ENCODE results near the gene NFIB. TPM values are rescaled to one million over a fixed set of nuclear protein-coding genes. Genes with fewer than 3 reads are reported as not detected.

NFIB gene
- total RNA-seq, 1 donor from 2014 or later: 66.3 TPM

- TF ChIP-seq CTCF (IDR thresholded peaks at IDR 0.05): no peak
- DNase-seq (ENCODE audit: low spot score): no peak
- no peaks in the 10 kb centered on the region for H3K27me3 Mint-ChIP-seq (ENCODE audit: low read depth)
- no peaks in the 10 kb centered on the region for H3K9me3 Mint-ChIP-seq (ENCODE audit: low read depth)
- peaks cover 2% of the 10 kb centered on the region for H3K36me3 Mint-ChIP-seq (ENCODE audit: low read depth)
- H3K27ac Mint-ChIP-seq (ENCODE audit: unreplicated experiment): peak overlapping the region; percentile 89
- peak overlapping the region; percentile 87 for H3K4me3 Mint-ChIP-seq (ENCODE audit: unreplicated experiment)
- H3K4me1 Mint-ChIP-seq (ENCODE audit: low read depth): peaks cover 53% of the 10 kb centered on the region
Observed at GRCh38 chr9:14311956-14312685, 1.8 kb downstream of the NFIB start.

GRCh38 chr9:14311171-14311949 lies 2.6 kb downstream of the NFIB start:
- DNase-seq (ENCODE audit: low spot score): no peak
- H3K4me1 Mint-ChIP-seq (ENCODE audit: low read depth): peaks cover 45% of the 10 kb centered on the region
- TF ChIP-seq CTCF (IDR thresholded peaks at IDR 0.05): no peak
- H3K27me3 Mint-ChIP-seq (ENCODE audit: low read depth): no peaks in the 10 kb centered on the region
- H3K36me3 Mint-ChIP-seq (ENCODE audit: low read depth): peaks cover 7% of the 10 kb centered on the region
- H3K9me3 Mint-ChIP-seq (ENCODE audit: low read depth): no peaks in the 10 kb centered on the region
- H3K27ac Mint-ChIP-seq (ENCODE audit: unreplicated experiment): peak overlapping the region; percentile 12
- peak overlapping the region; percentile 87 for H3K4me3 Mint-ChIP-seq (ENCODE audit: unreplicated experiment)

GRCh38 chr9:14310311-14310710 lies 3.6 kb downstream of the NFIB start:
- TF ChIP-seq CTCF (IDR thresholded peaks at IDR 0.05): no peak
- peak overlapping the region; percentile 36 for H3K4me3 Mint-ChIP-seq (ENCODE audit: unreplicated experiment)
- no peaks in the 10 kb centered on the region for H3K9me3 Mint-ChIP-seq (ENCODE audit: low read depth)
- H3K27ac Mint-ChIP-seq (ENCODE audit: unreplicated experiment): no peak overlapping the region
- no peak for DNase-seq (ENCODE audit: low spot score)
- H3K36me3 Mint-ChIP-seq (ENCODE audit: low read depth): peaks cover 12% of the 10 kb centered on the region
- no peaks in the 10 kb centered on the region for H3K27me3 Mint-ChIP-seq (ENCODE audit: low read depth)
- peaks cover 40% of the 10 kb centered on the region for H3K4me1 Mint-ChIP-seq (ENCODE audit: low read depth)

GRCh38 chr9:14309403-14309802 lies 4.5 kb downstream of the NFIB start:
- Mint-ChIP-seq H3K27me3 (ENCODE audit: low read depth) (no peaks in the 10 kb centered on the region), H3K4me1 (ENCODE audit: low read depth) (peaks cover 40% of the 10 kb centered on the region), H3K9me3 (ENCODE audit: low read depth) (no peaks in the 10 kb centered on the region), H3K4me3 (ENCODE audit: unreplicated experiment) (no peak overlapping the region), H3K36me3 (ENCODE audit: low read depth) (peaks cover 17% of the 10 kb centered on the region), H3K27ac (ENCODE audit: unreplicated experiment) (no peak overlapping the region)
- no peak for DNase-seq (ENCODE audit: low spot score)
- no peak for TF ChIP-seq CTCF (IDR thresholded peaks at IDR 0.05)

- TF ChIP-seq CTCF (IDR thresholded peaks at IDR 0.05): no peak
- H3K27me3 Mint-ChIP-seq (ENCODE audit: low read depth): no peaks in the 10 kb centered on the region
- DNase-seq (ENCODE audit: low spot score): no peak
- peaks cover 40% of the 10 kb centered on the region for H3K4me1 Mint-ChIP-seq (ENCODE audit: low read depth)
- peaks cover 22% of the 10 kb centered on the region for H3K36me3 Mint-ChIP-seq (ENCODE audit: low read depth)
- no peak overlapping the region for H3K27ac Mint-ChIP-seq (ENCODE audit: unreplicated experiment)
- no peaks in the 10 kb centered on the region for H3K9me3 Mint-ChIP-seq (ENCODE audit: low read depth)
- no peak overlapping the region for H3K4me3 Mint-ChIP-seq (ENCODE audit: unreplicated experiment)
Observed at GRCh38 chr9:14308853-14309145, 5.1 kb downstream of the NFIB start.
